WTC11 (cell line): ENCODE data around the gene FBXO21. TPM values are rescaled to one million over a fixed set of nuclear protein-coding genes. Genes with fewer than 3 reads are reported as not detected.
A peak's percentile ranks its signal among the peaks of the same experiment; 100 is the strongest.

Source experiments
- ATAC-seq: fragments of 200-7000 bp; cut with Tn5 transposase; 2 replicates; pipeline ENCODE4 v1.10.0; 2021; ENCODE audit warnings: mild to moderate bottlenecking, moderate library complexity
- CTCF ChIA-PET: fragments of 300-600 bp; sonication (Branson Sonifier 250); formaldehyde crosslinking; loops from one replicate; lab custom pipeline; 2021; ENCODE audit warnings: antibody characterized with exemption; lab: Charles Lee
- POLR2A ChIA-PET: fragments of 350-600 bp; sonication (Branson Sonifier 250); formaldehyde crosslinking; loops from one replicate; lab custom pipeline; 2021; ENCODE audit warnings: antibody characterized with exemption; lab: Charles Lee
- DNase-seq: peaks from one replicate; pipeline ENCODE4 v3.0.0; 2021; ENCODE audit warnings: low spot score
- H3K27ac Mint-ChIP-seq: 2 replicates; pipeline ENCODE4 v1.8.0; 2021; ENCODE audit warnings: mixed read lengths
- H3K27me3 Mint-ChIP-seq: 2 replicates; pipeline ENCODE4 v1.8.0; 2021; ENCODE audit warnings: low read depth, mild to moderate bottlenecking, moderate library complexity, mixed read lengths
- H3K36me3 Mint-ChIP-seq: 2 replicates; pipeline ENCODE4 v1.8.0; 2021; ENCODE audit warnings: mixed read lengths
- H3K4me1 Mint-ChIP-seq: 2 replicates; pipeline ENCODE4 v1.8.0; 2022; ENCODE audit warnings: mixed read lengths
- H3K4me3 Mint-ChIP-seq: 2 replicates; pipeline ENCODE4 v1.8.0; 2021; ENCODE audit warnings: mild to moderate bottlenecking, moderate library complexity, mixed read lengths
- H3K9me3 Mint-ChIP-seq: 2 replicates; pipeline ENCODE4 v1.8.0; 2021; ENCODE audit warnings: mixed read lengths
- ARID4B ChIP-seq: sonication (generic); formaldehyde crosslinking; IDR thresholded peaks from 2 replicates; pipeline ENCODE4 v1.8.0; 2023; ENCODE audit warnings: missing genetic modification reagents, mild to moderate bottlenecking, borderline replicate concordance
- ATF1 ChIP-seq: sonication (generic); formaldehyde crosslinking; IDR thresholded peaks from 2 replicates; pipeline ENCODE4 v1.8.1; 2023; ENCODE audit warnings: mild to moderate bottlenecking, moderate library complexity, missing genetic modification reagents
- ATF6 ChIP-seq: sonication (generic); formaldehyde crosslinking; IDR thresholded peaks from 2 replicates; pipeline ENCODE4 v1.8.1; 2023; ENCODE audit warnings: mild to moderate bottlenecking, missing genetic modification reagents
- FOXP1 ChIP-seq: sonication (generic); formaldehyde crosslinking; IDR thresholded peaks from 2 replicates; pipeline ENCODE4 v1.8.0; 2022; ENCODE audit warnings: missing genetic modification reagents, mild to moderate bottlenecking, moderate library complexity, borderline replicate concordance
- GTF2I ChIP-seq: fragments of 250-450 bp; sonication (Bioruptor Pico); conservative IDR thresholded peaks from 2 replicates; pipeline ENCODE4 v1.4.0; 2021; ENCODE audit warnings: mild to moderate bottlenecking
- NFATC4 ChIP-seq: fragments of 250-450 bp; sonication (Bioruptor Pico); IDR thresholded peaks from 2 replicates; pipeline ENCODE4 v1.9.0; 2021; ENCODE audit warnings: mild to moderate bottlenecking
- NR3C1 ChIP-seq: sonication (generic); formaldehyde crosslinking; conservative IDR thresholded peaks from 2 replicates; pipeline ENCODE4 v1.8.1; 2023; ENCODE audit warnings: low read depth, mild to moderate bottlenecking, missing genetic modification reagents
- PRRX2 ChIP-seq: fragments of 250-450 bp; sonication (Bioruptor Pico); IDR thresholded peaks from 2 replicates; pipeline ENCODE4 v1.8.0; 2021; ENCODE audit warnings: mild to moderate bottlenecking
- RELA ChIP-seq: sonication (generic); formaldehyde crosslinking; IDR thresholded peaks from 2 replicates; pipeline ENCODE4 v1.8.1; 2022; ENCODE audit warnings: missing genetic modification reagents, mild to moderate bottlenecking, borderline replicate concordance
- RORB ChIP-seq: fragments of 250-450 bp; sonication (Bioruptor Pico); IDR thresholded peaks from 2 replicates; pipeline ENCODE4 v1.9.0; 2021; ENCODE audit warnings: mild to moderate bottlenecking
- SMAD4 ChIP-seq: sonication (generic); formaldehyde crosslinking; IDR thresholded peaks from 2 replicates; pipeline ENCODE4 v1.8.0; 2022; ENCODE audit warnings: mild to moderate bottlenecking, missing genetic modification reagents
- USF1 ChIP-seq: sonication (generic); formaldehyde crosslinking; IDR thresholded peaks from 2 replicates; pipeline ENCODE4 v1.8.0; 2022; ENCODE audit warnings: mild to moderate bottlenecking, missing genetic modification reagents
- ZBTB21 ChIP-seq: sonication (generic); formaldehyde crosslinking; IDR thresholded peaks from 2 replicates; pipeline ENCODE4 v1.8.1; 2023; ENCODE audit warnings: mild to moderate bottlenecking, missing genetic modification reagents, borderline replicate concordance
- ZNF138 ChIP-seq: sonication (generic); formaldehyde crosslinking; conservative IDR thresholded peaks from 2 replicates; pipeline ENCODE4 v1.8.1; 2022; ENCODE audit warnings: mild to moderate bottlenecking, moderate library complexity, missing genetic modification reagents
- ZNF317 ChIP-seq: sonication (generic); formaldehyde crosslinking; IDR thresholded peaks from 2 replicates; pipeline ENCODE4 v1.8.1; 2023; ENCODE audit warnings: low read depth, mild to moderate bottlenecking, moderate library complexity, missing genetic modification reagents, borderline replicate concordance
- total RNA-seq: library from RNA; stranded (reverse); gene quantifications from 3 replicates; pipeline ENCODE4 v1.2.3, GENCODE V29; 2021
- TF ChIP-seq, protein P1 (sequence below): fragments of 250-450 bp; sonication (Bioruptor Pico); IDR thresholded peaks from 2 replicates; pipeline ENCODE4 v1.8.0; 2021; ENCODE audit warnings: mild to moderate bottlenecking
- TF ChIP-seq, protein P2 (sequence below): sonication (generic); formaldehyde crosslinking; IDR thresholded peaks from 2 replicates; pipeline ENCODE4 v1.8.1; 2022; ENCODE audit warnings: mild to moderate bottlenecking, missing genetic modification reagents, moderate library complexity, borderline replicate concordance
- TF ChIP-seq, protein P3 (sequence below): sonication (generic); formaldehyde crosslinking; IDR thresholded peaks from 2 replicates; pipeline ENCODE4 v1.8.1; 2023; ENCODE audit warnings: mild to moderate bottlenecking, missing genetic modification reagents, borderline replicate concordance

Gene FBXO21
- total RNA-seq, 1 experiment from 2014 or later: 60.3 TPM

- no peaks in the 10 kb centered on the region for H3K27me3 Mint-ChIP-seq
- peaks cover 11% of the 10 kb centered on the region for H3K4me1 Mint-ChIP-seq
- CTCF ChIA-PET: interaction anchor here (1.4 kb wide), 1 partner anchor 9 kb away, joined by 6 read pairs; no protein-coding TSS in a partner anchor
- no peak for DNase-seq
- TF ChIP-seq RORB (CRISPR knock-in tag) (no peak), RELA (CRISPR knock-in tag) (no peak), FOXP1 (CRISPR knock-in tag) (no peak), PRRX2 (CRISPR knock-in tag) (no peak), USF1 (CRISPR knock-in tag) (no peak), NFATC4 (CRISPR knock-in tag) (no peak), ARID4B (no peak), NR3C1 (CRISPR knock-in tag) (no peak), ZBTB21 (CRISPR knock-in tag) (no peak), ZNF317 (no peak), ATF6 (CRISPR knock-in tag) (no peak), ATF1 (CRISPR knock-in tag) (no peak)
- TF ChIP-seq, protein P1, sequence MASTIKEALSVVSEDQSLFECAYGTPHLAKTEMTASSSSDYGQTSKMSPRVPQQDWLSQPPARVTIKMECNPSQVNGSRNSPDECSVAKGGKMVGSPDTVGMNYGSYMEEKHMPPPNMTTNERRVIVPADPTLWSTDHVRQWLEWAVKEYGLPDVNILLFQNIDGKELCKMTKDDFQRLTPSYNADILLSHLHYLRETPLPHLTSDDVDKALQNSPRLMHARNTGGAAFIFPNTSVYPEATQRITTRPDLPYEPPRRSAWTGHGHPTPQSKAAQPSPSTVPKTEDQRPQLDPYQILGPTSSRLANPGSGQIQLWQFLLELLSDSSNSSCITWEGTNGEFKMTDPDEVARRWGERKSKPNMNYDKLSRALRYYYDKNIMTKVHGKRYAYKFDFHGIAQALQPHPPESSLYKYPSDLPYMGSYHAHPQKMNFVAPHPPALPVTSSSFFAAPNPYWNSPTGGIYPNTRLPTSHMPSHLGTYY (CRISPR knock-in tag): no peak
- TF ChIP-seq, protein P2, sequence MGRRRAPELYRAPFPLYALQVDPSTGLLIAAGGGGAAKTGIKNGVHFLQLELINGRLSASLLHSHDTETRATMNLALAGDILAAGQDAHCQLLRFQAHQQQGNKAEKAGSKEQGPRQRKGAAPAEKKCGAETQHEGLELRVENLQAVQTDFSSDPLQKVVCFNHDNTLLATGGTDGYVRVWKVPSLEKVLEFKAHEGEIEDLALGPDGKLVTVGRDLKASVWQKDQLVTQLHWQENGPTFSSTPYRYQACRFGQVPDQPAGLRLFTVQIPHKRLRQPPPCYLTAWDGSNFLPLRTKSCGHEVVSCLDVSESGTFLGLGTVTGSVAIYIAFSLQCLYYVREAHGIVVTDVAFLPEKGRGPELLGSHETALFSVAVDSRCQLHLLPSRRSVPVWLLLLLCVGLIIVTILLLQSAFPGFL (CRISPR knock-in tag): no peak
- no peak overlapping the region for H3K27ac Mint-ChIP-seq
- peaks cover 17% of the 10 kb centered on the region for H3K36me3 Mint-ChIP-seq
- H3K9me3 Mint-ChIP-seq: no peaks in the 10 kb centered on the region
- no peak overlapping the region for H3K4me3 Mint-ChIP-seq
- ATAC-seq: no peak
- POLR2A ChIA-PET: no interaction called here
These were observed 48.2 kb downstream of the FBXO21 start for GRCh38 chr12:117142094-117142493.

GRCh38 chr12:117141097-117141898 lies 49.0 kb downstream of the FBXO21 start:
- H3K27me3 Mint-ChIP-seq: no peaks in the 10 kb centered on the region
- peaks cover 17% of the 10 kb centered on the region for H3K36me3 Mint-ChIP-seq
- CTCF ChIA-PET: interaction anchor here (1.4 kb wide), 1 partner anchor 10 kb away, joined by 6 read pairs; no protein-coding TSS in a partner anchor
- H3K9me3 Mint-ChIP-seq: no peaks in the 10 kb centered on the region
- no peak overlapping the region for H3K4me3 Mint-ChIP-seq
- TF ChIP-seq, protein P3, sequence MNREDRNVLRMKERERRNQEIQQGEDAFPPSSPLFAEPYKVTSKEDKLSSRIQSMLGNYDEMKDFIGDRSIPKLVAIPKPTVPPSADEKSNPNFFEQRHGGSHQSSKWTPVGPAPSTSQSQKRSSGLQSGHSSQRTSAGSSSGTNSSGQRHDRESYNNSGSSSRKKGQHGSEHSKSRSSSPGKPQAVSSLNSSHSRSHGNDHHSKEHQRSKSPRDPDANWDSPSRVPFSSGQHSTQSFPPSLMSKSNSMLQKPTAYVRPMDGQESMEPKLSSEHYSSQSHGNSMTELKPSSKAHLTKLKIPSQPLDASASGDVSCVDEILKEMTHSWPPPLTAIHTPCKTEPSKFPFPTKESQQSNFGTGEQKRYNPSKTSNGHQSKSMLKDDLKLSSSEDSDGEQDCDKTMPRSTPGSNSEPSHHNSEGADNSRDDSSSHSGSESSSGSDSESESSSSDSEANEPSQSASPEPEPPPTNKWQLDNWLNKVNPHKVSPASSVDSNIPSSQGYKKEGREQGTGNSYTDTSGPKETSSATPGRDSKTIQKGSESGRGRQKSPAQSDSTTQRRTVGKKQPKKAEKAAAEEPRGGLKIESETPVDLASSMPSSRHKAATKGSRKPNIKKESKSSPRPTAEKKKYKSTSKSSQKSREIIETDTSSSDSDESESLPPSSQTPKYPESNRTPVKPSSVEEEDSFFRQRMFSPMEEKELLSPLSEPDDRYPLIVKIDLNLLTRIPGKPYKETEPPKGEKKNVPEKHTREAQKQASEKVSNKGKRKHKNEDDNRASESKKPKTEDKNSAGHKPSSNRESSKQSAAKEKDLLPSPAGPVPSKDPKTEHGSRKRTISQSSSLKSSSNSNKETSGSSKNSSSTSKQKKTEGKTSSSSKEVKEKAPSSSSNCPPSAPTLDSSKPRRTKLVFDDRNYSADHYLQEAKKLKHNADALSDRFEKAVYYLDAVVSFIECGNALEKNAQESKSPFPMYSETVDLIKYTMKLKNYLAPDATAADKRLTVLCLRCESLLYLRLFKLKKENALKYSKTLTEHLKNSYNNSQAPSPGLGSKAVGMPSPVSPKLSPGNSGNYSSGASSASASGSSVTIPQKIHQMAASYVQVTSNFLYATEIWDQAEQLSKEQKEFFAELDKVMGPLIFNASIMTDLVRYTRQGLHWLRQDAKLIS (CRISPR knock-in tag): no peak
- TF ChIP-seq ZNF138 (CRISPR knock-in tag) (no peak), RORB (CRISPR knock-in tag) (no peak), PRRX2 (CRISPR knock-in tag) (no peak), GTF2I (no peak), SMAD4 (no peak)
- TF ChIP-seq, all 79 proteins: peak for 0
- ATAC-seq (peak; percentile 48), DNase-seq (no peak)
- peaks cover 11% of the 10 kb centered on the region for H3K4me1 Mint-ChIP-seq
- H3K27ac Mint-ChIP-seq: no peak overlapping the region
- POLR2A ChIA-PET: no interaction called here
